K562 treated with DMSO at 1 percent for 48 hours (cell line): Measurements from ENCODE around the gene HOXC4. TPM values are rescaled to one million over a fixed set of nuclear protein-coding genes. Genes with fewer than 3 reads are reported as not detected.

Experiments used
- total RNA-seq: library from RNA; unstranded; fragments of 300-600 nt; gene quantifications from 2 replicates; pipeline ENCODE4 v1.2.3, GENCODE V29; 2022; ENCODE audit warnings: low replicate concordance; ENCODE audit errors: extremely low read depth

Gene HOXC4
- total RNA-seq, result not detected in 2 replicates

DNA sequence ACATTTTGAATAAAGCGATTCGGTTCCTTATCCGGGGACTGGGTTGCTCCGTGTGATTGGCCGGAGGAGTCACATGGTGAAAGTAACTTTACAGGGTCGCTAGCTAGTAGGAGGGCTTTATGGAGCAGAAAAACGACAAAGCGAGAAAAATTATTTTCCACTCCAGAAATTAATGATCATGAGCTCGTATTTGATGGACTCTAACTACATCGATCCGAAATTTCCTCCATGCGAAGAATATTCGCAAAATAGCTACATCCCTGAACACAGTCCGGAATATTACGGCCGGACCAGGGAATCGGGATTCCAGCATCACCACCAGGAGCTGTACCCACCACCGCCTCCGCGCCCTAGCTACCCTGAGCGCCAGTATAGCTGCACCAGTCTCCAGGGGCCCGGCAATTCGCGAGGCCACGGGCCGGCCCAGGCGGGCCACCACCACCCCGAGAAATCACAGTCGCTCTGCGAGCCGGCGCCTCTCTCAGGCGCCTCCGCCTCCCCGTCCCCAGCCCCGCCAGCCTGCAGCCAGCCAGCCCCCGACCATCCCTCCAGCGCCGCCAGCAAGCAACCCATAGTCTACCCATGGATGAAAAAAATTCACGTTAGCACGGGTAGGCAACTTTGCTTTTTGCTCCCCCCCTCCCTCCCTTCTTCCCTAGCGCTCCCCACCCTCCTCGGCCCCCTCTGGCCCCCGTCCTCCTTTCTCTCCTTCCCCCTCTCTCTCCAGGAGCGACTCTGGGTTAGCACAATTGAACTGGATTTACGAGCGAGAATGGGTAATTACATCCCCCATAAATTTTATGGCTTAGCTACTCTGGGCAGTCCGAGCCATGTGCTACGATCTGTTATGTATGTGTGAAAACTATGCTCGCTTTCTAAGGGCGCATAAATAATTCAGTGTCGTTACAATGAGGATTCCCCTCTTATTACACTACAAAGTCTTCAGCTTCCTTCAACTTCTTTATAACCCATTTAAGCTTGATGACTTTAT, at the start of gene HOXC4:
HOXC4 (plus strand) TSS at position 85 of the 991 bp plus-strand sequence; CDS start at position 173, 88 bp downstream.

DNA sequence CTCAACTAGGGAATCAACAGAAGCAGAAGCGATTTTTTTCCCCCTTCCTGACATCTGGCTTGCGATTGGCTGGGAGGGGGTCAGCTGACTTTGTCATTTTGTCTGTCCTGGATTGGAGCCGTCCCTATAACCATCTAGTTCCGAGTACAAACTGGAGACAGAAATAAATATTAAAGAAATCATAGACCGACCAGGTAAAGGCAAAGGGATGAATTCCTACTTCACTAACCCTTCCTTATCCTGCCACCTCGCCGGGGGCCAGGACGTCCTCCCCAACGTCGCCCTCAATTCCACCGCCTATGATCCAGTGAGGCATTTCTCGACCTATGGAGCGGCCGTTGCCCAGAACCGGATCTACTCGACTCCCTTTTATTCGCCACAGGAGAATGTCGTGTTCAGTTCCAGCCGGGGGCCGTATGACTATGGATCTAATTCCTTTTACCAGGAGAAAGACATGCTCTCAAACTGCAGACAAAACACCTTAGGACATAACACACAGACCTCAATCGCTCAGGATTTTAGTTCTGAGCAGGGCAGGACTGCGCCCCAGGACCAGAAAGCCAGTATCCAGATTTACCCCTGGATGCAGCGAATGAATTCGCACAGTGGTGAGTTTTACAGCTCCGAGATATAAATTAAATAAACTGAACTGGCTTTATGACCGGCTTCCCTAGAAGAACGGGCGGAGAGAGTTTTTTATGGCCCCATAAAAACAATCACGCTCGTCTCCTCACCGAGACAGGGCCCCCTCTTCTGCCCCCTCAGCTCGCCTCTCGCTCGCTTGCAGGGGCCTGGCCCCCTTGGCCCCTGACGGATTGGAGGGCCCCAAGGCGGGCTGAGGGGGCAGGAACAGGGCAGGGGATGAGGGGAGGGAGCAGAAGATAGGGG, 25.1 kb upstream of the HOXC4 start, which contains the start of gene HOXC6:
HOXC6 (plus strand) TSS at position 127 of the 888 bp plus-strand sequence; CDS start at position 209, 82 bp downstream.

DNA sequence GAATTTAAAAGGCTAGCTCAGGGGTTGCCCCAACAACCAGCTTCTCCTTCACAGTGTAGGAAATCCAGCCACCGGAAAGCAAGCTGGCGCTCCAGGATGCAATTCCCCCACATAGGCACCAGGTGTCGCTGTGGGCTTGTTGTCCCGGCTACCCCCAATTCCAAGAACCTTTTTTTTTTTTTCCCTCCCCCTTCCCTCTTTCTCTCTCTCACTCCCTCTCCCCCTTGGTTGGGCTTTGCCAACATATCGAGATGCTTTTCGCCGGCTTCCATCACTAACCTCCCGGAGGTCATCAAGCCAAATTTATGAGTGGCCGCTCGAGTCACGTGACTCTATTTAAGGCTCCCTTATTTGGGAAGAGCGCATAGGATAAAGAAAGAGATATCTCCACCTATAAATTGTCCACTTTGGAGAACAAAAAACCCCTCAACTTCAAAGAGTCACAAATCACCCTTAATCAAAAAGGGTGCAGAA, 21.0 kb upstream of the HOXC4 start, which contains the start of gene HOXC5:
HOXC5 (plus strand) TSS at position 424 of the 474 bp plus-strand sequence. CDS start 73 bp downstream, outside the sequence.

Other genes starting within 250 kb of the HOXC4 start
- not detected in 2 replicates for gene HOXC13, start 115.0 kb upstream of the HOXC4 start, total RNA-seq
- gene HOXC12, start 98.9 kb upstream of the HOXC4 start, total RNA-seq, result not detected in 2 replicates
- not detected in 2 replicates for gene HOXC11, start 80.7 kb upstream of the HOXC4 start, total RNA-seq
- gene HOTAIR, start 78.9 kb upstream of the HOXC4 start, total RNA-seq, result not detected in 2 replicates
- gene HOXC10, start 68.7 kb upstream of the HOXC4 start, total RNA-seq, result not detected in 2 replicates
- gene HOXC9, start 53.7 kb upstream of the HOXC4 start, total RNA-seq, result not detected in 2 replicates
- not detected in 2 replicates for gene HOXC8, start 44.9 kb upstream of the HOXC4 start, total RNA-seq
- not detected in 2 replicates for gene HOXC6, start 25.4 kb upstream of the HOXC4 start, total RNA-seq
- not detected in 2 replicates for gene HOXC5, start 20.8 kb upstream of the HOXC4 start, total RNA-seq
- gene SMUG1, start 135.2 kb downstream of the HOXC4 start, total RNA-seq, result not detected in 2 replicates
- not detected in 2 replicates for gene CBX5, start 226.3 kb downstream of the HOXC4 start, total RNA-seq
- 1,167 and 1,932 TPM in 2 replicates for gene HNRNPA1, start 226.9 kb downstream of the HOXC4 start, total RNA-seq
- gene NFE2, start 247.2 kb downstream of the HOXC4 start, total RNA-seq, result not detected in 2 replicates